Measurements from ENCODE around the gene SIX1.

The SIX1 gene

GRCh38 chr14:60648934-60649874 lies at the start of gene SIX1:
TSS of gene SIX1 (minus strand) at chr14:60649477. CDS start at chr14:60649189, 288 bp downstream.
- peak; percentile 67 for DNase-seq (ENCODE audit: low read depth)

- DNase-seq (ENCODE audit: low read depth), result no peak
Measured at GRCh38 chr14:60695327-60695726, 46.0 kb upstream of the SIX1 start.

DNA sequence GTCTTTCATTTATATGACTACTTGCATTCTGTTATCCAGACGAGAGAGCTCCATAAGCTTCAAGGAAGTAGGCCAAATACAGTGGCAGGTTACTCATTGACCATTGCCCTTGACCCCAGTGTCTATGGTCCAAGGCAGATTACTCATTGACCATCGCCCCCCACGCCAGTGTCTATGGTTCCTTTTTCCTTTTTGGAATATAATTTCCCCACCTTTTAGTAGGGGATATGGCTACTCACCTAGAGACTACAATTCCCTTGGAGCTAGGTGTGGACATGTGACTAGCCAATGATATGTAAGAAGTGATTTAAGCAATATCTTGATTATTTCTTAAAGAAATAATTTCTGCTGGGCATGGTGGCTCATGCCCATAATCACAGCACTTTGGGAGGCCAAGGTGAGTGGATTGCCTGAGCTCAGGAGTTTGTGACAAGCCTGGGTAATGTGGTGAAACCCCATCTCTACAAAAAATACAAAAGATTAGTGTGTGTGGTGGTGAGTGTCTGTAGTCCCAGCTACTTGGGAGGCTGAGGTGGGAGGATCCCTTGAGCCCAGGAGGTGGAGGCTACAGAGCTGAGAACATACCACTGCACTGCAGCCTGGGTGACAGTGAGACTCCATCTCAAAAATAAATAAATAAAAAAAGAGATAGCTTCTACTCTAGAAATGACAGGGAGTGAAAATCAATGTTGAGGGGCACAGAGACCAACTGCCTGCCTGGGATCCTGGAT lies 42.3 kb upstream of the SIX1 start:
- DNase-seq (ENCODE audit: low read depth), result no peak

DNA sequence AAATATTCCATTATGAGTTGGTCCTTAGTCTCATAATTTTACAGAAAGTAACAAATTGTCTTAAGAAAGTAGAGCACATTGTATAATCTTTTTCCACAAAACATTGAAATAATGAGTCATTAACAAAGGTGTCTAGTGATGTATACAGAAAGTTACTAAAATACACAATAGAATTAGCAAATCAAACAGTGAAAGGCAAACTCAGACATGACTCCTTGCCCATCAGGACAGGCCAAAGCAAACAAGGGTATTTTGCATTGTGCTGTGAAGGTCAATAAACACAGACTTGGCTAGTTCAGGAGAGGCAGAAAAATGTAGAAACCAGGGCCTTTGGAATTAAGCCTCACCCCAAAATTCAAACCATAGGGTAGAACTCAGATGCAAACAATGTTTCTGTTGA lies 37.6 kb upstream of the SIX1 start:
- no peak for DNase-seq (ENCODE audit: low read depth)

DNA sequence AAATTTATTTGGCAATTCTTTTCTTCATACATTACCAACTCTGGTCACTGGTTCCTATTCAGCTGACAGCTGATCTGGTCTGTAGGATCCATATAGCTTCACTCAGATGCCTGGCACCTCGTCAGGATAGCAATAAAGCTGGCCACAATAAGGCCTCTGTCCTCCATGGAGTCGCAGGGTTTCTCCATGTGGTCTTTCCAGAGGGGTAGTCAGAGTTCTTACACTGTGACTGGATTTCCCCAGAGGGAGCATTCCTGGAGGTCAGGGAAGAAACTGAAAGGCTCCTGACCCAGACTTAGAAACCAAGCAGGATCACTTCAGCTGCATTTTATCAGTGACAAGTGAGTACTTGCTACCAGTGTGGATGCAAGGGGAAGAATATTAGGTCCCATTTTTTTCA lies 34.9 kb upstream of the SIX1 start:
- no peak for DNase-seq (ENCODE audit: low read depth)

GRCh38 chr14:60681271-60681670 lies 32.0 kb upstream of the SIX1 start:
- no peak for DNase-seq (ENCODE audit: low read depth)

DNA sequence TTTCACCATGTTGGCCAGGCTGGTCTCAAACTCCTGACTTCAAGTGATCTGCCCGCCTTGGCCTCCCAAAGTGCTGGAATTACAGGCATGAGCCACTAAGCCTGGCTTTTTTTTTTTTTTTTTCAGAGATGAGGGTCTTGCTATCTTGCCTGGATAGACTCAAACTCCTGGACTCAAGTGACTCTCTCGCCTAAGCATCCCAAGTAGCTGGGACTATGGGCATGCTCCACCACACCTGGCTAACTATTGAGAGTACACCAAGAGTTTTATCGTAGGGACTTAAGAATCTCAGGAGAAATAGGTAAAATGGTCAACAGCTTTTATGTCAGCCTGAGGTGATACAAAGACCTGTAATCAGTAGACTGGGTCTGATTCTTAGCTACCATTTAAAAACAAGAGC lies 31.2 kb upstream of the SIX1 start:
- no peak for DNase-seq (ENCODE audit: low read depth)

- DNase-seq (ENCODE audit: low read depth), result no peak
Measured at GRCh38 chr14:60679566-60680258, 30.4 kb upstream of the SIX1 start.

- no peak for DNase-seq (ENCODE audit: low read depth)
Measured at GRCh38 chr14:60677701-60678100, 28.4 kb upstream of the SIX1 start.

GRCh38 chr14:60670989-60671388 lies 21.7 kb upstream of the SIX1 start:
- DNase-seq (ENCODE audit: low read depth), result no peak

DNA sequence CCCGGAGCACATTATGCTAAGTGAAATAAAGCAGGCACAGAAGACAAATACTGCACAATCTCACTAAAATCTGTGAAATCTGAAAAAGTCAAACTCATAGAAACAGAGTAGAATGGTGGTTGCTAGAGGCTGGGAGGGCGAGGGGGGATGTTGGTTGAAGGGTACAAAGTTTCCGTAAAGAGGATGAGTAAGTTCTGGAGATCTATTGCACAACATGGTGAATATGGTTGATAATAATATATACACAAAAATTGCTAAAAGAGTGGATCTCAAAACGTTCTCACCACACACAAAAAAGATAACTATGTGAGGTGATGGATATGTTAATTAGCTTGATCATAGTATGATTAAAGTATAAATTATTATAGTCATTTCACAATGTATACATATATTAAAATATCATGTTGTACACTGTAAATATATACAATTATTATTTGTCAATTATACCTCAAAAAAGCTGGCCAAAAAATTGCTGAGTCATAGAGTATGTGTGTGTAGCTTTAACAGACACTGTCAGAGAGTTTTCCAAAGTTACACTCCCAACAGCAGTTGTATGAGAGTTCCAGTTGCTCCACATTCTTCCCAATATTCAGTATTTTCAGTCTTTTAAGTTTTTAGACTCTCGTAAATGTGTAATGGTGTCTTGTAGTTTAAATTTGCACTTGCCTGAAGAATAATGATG lies 19.3 kb upstream of the SIX1 start:
- no peak for DNase-seq (ENCODE audit: low read depth)

- no peak for DNase-seq (ENCODE audit: low read depth)
Measured at GRCh38 chr14:60665177-60665550, 15.9 kb upstream of the SIX1 start.

DNA sequence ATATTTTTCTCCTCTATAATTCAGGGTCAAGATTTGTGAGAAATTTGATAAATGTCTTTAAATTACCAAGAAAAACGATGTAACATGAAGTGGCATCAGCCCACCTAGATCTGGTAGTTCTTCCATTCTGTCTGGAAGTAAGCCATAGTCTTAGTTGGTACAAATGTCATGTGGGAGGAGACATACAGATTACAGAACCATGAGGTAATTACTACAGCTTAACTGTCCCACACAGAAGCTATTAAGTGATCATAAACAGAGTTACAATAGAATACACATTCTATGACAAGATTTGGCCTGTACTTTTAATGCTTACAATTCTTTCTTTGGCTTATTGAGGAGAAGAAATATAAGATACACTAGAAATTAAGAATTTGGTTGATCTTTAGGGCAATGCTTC lies 13.7 kb upstream of the SIX1 start:
- no peak for DNase-seq (ENCODE audit: low read depth)

- DNase-seq (ENCODE audit: low read depth), result no peak
Measured at GRCh38 chr14:60661721-60662120, 12.4 kb upstream of the SIX1 start.

DNA sequence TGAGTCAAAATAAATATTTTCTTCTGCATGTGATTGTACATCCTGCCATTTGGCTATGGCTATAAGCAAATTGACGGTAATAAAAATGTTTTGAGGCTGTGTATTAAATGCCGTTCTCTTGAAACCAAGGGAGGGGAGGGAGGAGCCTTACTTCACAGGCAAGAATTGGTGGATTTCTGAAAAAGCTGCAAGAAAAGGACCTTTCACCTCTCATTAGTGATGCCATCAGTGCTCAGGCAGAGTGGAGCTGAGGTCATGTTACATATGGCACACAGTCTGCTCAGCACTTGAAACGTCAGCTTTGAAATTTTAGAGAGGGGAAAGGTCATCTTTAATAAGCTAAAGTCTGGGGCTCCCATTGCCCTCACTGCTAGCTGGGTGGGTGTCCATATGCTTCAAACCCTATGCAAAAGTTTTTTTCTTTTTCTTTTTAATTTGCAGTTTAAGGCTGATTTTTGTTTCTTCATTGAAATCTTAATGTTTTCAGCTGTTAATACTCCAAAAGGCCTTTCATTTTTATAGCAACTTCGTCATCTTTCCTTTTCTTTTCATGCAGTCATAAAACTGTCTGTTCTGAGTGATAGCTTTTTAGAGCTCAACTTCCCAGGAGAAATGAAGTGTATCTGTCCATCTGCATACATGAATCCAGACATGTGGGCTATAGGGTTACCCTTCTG lies 9.8 kb upstream of the SIX1 start:
- no peak for DNase-seq (ENCODE audit: low read depth)

DNA sequence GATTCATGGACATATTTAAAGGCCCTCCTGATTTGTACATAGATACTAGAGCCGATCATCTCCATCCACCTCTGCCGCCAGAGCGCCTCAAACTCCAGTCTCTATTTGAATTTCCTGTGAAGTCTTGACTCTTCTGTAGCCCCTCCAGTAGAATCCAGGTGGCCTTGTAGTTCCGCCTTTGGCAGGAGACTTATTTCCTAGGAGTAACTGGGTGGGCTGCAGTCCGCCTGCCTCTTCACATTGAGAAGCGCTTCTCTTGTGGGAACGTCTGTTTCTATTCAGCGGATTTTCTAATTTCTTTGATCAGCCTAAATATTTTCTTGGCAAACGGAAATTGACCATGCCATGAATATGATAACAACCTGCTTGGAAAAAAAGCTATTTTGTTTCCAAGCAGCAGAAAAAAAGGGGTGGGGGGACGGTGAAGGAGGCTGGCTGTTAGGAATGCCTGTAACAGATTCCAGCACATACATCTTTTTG lies 9.0 kb upstream of the SIX1 start:
- DNase-seq (ENCODE audit: low read depth), result no peak

DNA sequence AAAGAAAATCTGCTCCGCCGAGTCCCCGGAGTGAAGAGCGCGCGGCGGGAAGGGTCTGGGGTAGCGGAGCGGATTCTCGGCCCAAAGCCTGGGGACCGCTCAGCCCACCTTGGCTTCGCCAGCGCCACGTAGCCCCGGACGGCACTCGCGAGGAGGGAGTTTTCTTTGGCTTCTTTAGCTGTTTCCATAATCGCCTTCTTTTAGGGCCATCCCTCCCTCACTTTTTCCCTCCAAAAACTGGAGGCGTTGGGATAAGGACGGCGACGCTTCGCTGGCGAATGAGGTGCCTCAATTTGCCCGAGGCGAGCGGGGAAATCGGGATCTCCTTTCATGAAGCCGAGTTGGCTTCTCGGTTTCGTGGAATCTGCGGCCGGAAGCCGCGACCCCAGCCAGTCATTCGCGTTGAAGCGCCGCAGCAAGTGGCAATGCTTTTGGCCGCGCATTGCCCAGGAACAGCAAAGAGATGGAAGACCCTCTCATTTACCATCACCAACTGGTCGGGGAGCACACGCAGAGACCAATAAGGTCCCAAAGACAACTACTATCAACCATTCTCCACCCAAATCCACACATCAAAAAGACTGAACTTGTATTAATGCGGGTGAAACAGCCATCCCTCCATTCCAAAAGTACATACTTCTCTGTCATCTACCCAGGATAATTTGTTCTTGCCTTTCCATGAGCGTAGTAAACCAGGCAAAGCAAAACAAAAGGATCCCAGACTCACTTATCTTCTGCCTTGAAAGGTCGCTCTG lies 8.4 kb upstream of the SIX1 start:
- no peak for DNase-seq (ENCODE audit: low read depth)

DNA sequence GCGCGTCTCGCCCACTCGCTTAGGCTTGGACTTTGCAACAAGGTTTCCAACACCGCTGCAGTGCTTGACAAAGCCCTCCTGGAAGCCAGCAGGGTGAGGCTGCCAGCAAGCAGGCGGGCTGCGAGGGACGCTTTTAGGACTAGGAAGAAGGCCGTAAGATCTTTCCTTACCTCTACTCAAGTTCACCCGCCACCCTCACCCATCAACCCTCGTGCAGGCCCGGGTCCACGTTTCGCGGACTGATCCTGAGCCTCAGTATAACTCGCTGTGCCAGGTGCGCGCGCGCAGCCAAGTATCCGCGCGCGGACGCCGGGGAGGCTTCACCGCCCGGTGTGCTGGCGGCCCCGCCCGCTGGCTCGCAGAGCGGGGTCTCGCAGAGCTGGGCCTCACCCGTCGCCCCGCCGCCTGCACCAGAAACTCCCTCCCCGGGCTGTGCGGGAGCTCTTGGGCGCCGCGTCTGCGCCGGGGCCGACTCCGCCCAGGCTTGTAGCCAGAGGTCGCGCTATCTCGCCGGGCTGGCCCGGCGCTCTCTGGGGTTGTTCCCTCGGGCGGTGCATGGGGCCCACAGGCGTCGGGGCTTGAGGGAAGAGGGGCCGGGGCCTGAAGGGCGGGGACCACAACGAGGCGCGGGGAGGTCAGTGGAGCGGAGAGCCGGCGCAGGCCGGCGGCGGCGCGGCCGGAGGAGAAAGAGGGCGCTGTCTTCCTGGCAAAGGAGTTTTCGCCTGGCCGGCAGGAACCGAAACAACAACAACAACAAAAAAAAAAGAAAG lies 7.6 kb upstream of the SIX1 start:
- DNase-seq (ENCODE audit: low read depth), result no peak

GRCh38 chr14:60655898-60656685 lies 6.8 kb upstream of the SIX1 start:
- no peak for DNase-seq (ENCODE audit: low read depth)

Measured in HS-27A (cell line).